GM12878 (cell line): ENCODE data around the gene MDN1.

Source experiments
- CHD1 ChIP-seq: IDR thresholded peaks from 2 replicates; pipeline ENCODE4 v1.6.1; 2012; ENCODE audit warnings: low read depth, low read length, improper control_type of control experiment
- CTCF ChIP-seq, 3 experiments: IDR thresholded peaks in 2 of 3; conservative IDR thresholded peaks in 1 of 3; 2 replicates each; pipeline ENCODE4 v1.5.1; 2011; ENCODE audit warnings: low read depth in 3 of 3, low read length in 3 of 3, mild to moderate bottlenecking in 3 of 3, control low read depth in 2 of 3, moderate library complexity in 2 of 3, inconsistent platforms in 1 of 3, mixed read lengths in 1 of 3; ENCODE audit not compliant: control insufficient read depth in 2 of 3, insufficient read depth in 1 of 3; ENCODE audit errors: extremely low read depth in 1 of 3
- HSF1 ChIP-seq: fragments of 150-350 bp; IDR thresholded peaks from 2 replicates; pipeline ENCODE4 v1.6.1; 2014; ENCODE audit warnings: mild to moderate bottlenecking, low read depth, low read length
- KLF5 ChIP-seq: fragments of 450-650 bp; IDR thresholded peaks from 2 replicates; pipeline ENCODE4 v1.6.1; 2014; ENCODE audit warnings: mild to moderate bottlenecking; ENCODE audit not compliant: partially characterized antibody
- RB1 ChIP-seq: fragments of 450-650 bp; formaldehyde crosslinking; IDR thresholded peaks from 2 replicates; pipeline ENCODE4 v1.6.1; 2017; ENCODE audit warnings: mild to moderate bottlenecking, borderline replicate concordance
- TF ChIP-seq, protein P1 (sequence below): IDR thresholded peaks from 2 replicates; pipeline ENCODE4 v1.6.1; 2012; ENCODE audit warnings: mild to moderate bottlenecking, low read depth, low read length

DNA sequence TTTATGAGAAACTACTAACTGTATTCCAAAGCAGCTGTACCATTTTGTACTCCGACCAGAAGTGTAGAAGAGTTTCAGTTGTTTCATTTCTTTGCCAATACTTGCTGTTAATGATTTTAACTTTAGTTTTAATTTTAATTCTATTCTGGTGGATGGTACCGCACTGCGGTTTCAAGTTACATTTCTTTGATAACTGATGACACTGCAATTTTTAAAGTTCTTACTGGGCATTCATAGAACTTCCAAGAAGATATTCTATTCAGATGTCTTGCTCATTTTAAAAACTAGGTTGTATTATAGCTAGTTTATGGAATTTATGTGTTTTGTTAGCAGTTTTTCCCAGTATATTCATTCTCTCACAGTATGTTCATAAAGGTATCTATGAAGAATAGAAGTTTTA is 117.2 kb downstream of the MDN1 start:
- TF ChIP-seq HSF1 (no peak), CTCF (IDR thresholded peaks at IDR 0.05 in 2 of 3, conservative IDR thresholded peaks at IDR 0.05 in 1 of 3; ENCODE audit: control insufficient read depth in 2 of 3, extremely low read depth in 1 of 3, insufficient read depth in 1 of 3, low read depth in 3 of 3, low read length in 3 of 3) (no peak), KLF5 (no peak), RB1 (no peak), CHD1 (no peak)
- TF ChIP-seq, protein P1, sequence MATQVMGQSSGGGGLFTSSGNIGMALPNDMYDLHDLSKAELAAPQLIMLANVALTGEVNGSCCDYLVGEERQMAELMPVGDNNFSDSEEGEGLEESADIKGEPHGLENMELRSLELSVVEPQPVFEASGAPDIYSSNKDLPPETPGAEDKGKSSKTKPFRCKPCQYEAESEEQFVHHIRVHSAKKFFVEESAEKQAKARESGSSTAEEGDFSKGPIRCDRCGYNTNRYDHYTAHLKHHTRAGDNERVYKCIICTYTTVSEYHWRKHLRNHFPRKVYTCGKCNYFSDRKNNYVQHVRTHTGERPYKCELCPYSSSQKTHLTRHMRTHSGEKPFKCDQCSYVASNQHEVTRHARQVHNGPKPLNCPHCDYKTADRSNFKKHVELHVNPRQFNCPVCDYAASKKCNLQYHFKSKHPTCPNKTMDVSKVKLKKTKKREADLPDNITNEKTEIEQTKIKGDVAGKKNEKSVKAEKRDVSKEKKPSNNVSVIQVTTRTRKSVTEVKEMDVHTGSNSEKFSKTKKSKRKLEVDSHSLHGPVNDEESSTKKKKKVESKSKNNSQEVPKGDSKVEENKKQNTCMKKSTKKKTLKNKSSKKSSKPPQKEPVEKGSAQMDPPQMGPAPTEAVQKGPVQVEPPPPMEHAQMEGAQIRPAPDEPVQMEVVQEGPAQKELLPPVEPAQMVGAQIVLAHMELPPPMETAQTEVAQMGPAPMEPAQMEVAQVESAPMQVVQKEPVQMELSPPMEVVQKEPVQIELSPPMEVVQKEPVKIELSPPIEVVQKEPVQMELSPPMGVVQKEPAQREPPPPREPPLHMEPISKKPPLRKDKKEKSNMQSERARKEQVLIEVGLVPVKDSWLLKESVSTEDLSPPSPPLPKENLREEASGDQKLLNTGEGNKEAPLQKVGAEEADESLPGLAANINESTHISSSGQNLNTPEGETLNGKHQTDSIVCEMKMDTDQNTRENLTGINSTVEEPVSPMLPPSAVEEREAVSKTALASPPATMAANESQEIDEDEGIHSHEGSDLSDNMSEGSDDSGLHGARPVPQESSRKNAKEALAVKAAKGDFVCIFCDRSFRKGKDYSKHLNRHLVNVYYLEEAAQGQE: no peak
